Suprapubic skin (tissue), 4 donors: ENCODE measurements around the gene SEMA3F. TPM values are rescaled to one million over a fixed set of nuclear protein-coding genes. Genes with fewer than 3 reads are reported as not detected.
A peak's percentile ranks its signal among the peaks of the same experiment; 100 is the strongest.

Experiments
- DNase-seq, 2 donors: peaks; one replicate each; pipeline ENCODE4 v3.0.0-alpha.2; 2019; ENCODE audit warnings: low spot score in 2 of 2
- H3K27ac ChIP-seq: fragments of 200-600 bp; sonication (generic); one replicate; pipeline ENCODE4 v1.5.1; 2019
- H3K27me3 ChIP-seq: fragments of 200-600 bp; sonication (generic); one replicate; pipeline ENCODE4 v1.5.1; 2019
- H3K36me3 ChIP-seq: fragments of 200-600 bp; sonication (generic); one replicate; pipeline ENCODE4 v1.5.1; 2019
- H3K4me1 ChIP-seq: fragments of 200-600 bp; sonication (generic); one replicate; pipeline ENCODE4 v1.5.1; 2019
- H3K4me3 ChIP-seq: fragments of 200-600 bp; sonication (generic); one replicate; pipeline ENCODE4 v1.5.1; 2019; ENCODE audit warnings: mild to moderate bottlenecking
- H3K9me3 ChIP-seq: fragments of 200-600 bp; sonication (generic); one replicate; pipeline ENCODE4 v1.5.1; 2019
- CTCF ChIP-seq, 2 donors: fragments of 200-600 bp in 1 of 2; fragments of 450-650 bp in 1 of 2; sonication (generic) in 1 of 2; IDR thresholded peaks; one replicate each; pipeline ENCODE4 v1.5.1; 2016 to 2019; ENCODE audit warnings: antibody characterized with exemption in 2 of 2, mild to moderate bottlenecking in 1 of 2, moderate library complexity in 1 of 2
- EP300 ChIP-seq: sonication (generic); formaldehyde crosslinking; IDR thresholded peaks from one replicate; pipeline ENCODE4 v1.6.1; 2017; ENCODE audit warnings: antibody characterized with exemption
- POLR2A ChIP-seq, 2 donors: fragments of 450-650 bp; IDR thresholded peaks; one replicate each; pipeline ENCODE4 v1.6.1; 2017; ENCODE audit warnings: antibody characterized with exemption in 2 of 2, mild to moderate bottlenecking in 2 of 2, moderate library complexity in 2 of 2
- POLR2AphosphoS5 ChIP-seq, 3 donors: sonication (generic); formaldehyde crosslinking; IDR thresholded peaks; one replicate each; pipeline ENCODE4 v1.6.1; 2017; ENCODE audit warnings: antibody characterized with exemption in 3 of 3
- WGBS: methylation state at CpG from one replicate; pipeline ENCODE4 v1.1.5; 2018; 5-methylcytosine and 5-hydroxymethylcytosine counted together
- total RNA-seq, 4 donors: library from RNA; depleted of rRNA; stranded (reverse); fragments of >200 nt; gene quantifications; one replicate each; pipeline ENCODE4 v1.1.0, GENCODE V29; 2016

Gene SEMA3F
- total RNA-seq, 4 donors from 2014 or later: 123 to 188 (median 130) TPM

DNA sequence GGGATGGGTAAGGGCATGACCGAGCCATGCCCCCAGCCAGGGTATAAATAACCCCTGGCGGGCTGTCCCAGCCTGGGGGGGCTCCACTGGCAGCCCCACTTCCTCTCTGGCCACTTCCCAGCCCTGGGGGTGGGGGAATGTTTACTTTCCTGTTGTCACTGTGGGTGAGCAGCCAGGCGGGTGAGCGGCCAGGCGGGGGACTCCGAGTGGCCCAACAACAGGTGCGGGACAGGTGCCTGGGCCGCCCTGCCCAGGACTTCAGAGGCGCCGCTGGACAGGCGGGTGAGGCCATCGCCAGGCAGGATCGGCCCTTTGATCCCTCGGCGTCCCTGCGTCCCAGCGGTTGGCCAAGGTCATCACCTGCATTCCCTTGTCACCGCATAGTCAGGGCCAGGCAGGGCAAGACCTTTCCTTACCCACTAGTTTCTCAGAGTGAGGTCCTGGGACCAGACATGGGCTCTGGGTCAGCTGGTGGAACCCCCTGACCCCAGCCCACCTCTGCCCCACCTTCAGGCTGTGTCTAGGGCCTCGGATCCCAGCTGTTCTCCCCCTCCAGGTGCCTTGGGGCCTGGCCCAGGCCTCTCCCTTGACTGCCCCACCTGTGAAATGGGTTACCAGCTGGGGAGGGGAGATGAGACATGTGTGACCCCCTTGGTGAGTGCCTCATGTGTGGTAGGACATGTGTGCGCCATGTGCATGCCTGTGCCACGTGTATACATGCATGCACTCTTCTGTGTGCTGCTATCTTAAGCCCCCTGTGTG lies 16.6 kb downstream of the SEMA3F start:
- no peaks in the 10 kb centered on the region for H3K9me3 ChIP-seq
- WGBS: 87% methylated on average over 5 of the region's 21 CpGs

DNA sequence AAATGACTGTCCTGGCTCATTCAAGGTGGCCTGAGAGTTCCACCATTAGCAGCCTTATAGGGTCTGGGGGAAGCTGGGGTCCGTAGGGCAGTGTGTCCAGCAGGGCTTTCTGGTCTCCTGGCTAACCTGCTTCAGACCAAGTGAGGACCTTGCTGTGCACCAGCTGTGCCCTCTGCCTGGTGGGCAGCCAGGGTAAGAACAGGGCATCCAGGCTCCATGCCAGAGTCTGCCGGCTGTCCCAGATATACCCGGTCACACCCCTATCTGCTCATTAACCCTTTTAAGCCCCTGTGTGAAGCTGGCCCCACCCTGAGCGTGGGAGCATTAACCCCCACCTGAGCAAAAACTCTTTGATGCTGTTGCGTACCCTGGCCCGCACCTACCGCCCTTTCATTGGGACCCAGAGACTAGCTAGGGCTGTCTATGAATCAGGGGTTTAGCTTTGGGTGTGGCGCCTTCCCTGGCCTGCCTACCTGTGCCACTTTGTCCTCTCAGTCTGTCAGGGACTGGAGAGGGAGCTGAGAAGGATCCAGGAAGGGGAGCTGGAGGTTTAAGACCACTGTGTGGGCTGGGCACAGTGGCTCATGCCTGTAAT lies 17.6 kb downstream of the SEMA3F start:
- H3K27ac ChIP-seq: peak overlapping the region; percentile 35
- 60% methylated on average over 5 of the region's 8 CpGs for WGBS
- H3K4me3 ChIP-seq: no peak overlapping the region
- H3K36me3 ChIP-seq: peaks cover 38% of the 10 kb centered on the region
- no peaks in the 10 kb centered on the region for H3K9me3 ChIP-seq
- no peak for DNase-seq
- TF ChIP-seq CTCF (IDR thresholded peaks at IDR 0.05): no peak
- TF ChIP-seq POLR2AphosphoS5 (IDR thresholded peaks at IDR 0.05): no peak
- no peak for TF ChIP-seq EP300
- TF ChIP-seq POLR2A (IDR thresholded peaks at IDR 0.05): no peak
- H3K27me3 ChIP-seq: no peaks in the 10 kb centered on the region
- H3K4me1 ChIP-seq: peaks cover 62% of the 10 kb centered on the region

More for the DNA sequence above, 16.6 kb downstream of the SEMA3F start:
- peaks cover 28% of the 10 kb centered on the region for H3K36me3 ChIP-seq
- no peaks in the 10 kb centered on the region for H3K27me3 ChIP-seq
- DNase-seq: no peak
- no peak for TF ChIP-seq POLR2AphosphoS5 (IDR thresholded peaks at IDR 0.05)
- TF ChIP-seq EP300: no peak
- no peak for TF ChIP-seq CTCF (IDR thresholded peaks at IDR 0.05)
- no peak for TF ChIP-seq POLR2A (IDR thresholded peaks at IDR 0.05)
- H3K4me3 ChIP-seq: no peak overlapping the region
- H3K4me1 ChIP-seq: peaks cover 72% of the 10 kb centered on the region
- peak overlapping the region; percentile 14 for H3K27ac ChIP-seq

- no peak for DNase-seq
- 83% methylated on average over 18 of the region's 29 CpGs for WGBS
- Histone ChIP-seq H3K27me3 (no peaks in the 10 kb centered on the region), H3K36me3 (peaks cover 42% of the 10 kb centered on the region), H3K27ac (no peak overlapping the region), H3K4me3 (no peak overlapping the region), H3K9me3 (no peaks in the 10 kb centered on the region), H3K4me1 (peaks cover 50% of the 10 kb centered on the region)
- no peak for TF ChIP-seq POLR2A (IDR thresholded peaks at IDR 0.05)
- TF ChIP-seq CTCF (IDR thresholded peaks at IDR 0.05): no peak
- TF ChIP-seq POLR2AphosphoS5 (IDR thresholded peaks at IDR 0.05): no peak
- no peak for TF ChIP-seq EP300
Observed at GRCh38 chr3:50173685-50174516, 18.8 kb downstream of the SEMA3F start.

- Histone ChIP-seq H3K4me1 (peaks cover 44% of the 10 kb centered on the region), H3K36me3 (peaks cover 44% of the 10 kb centered on the region), H3K4me3 (no peak overlapping the region), H3K9me3 (no peaks in the 10 kb centered on the region), H3K27ac (no peak overlapping the region), H3K27me3 (no peaks in the 10 kb centered on the region)
- no peak for TF ChIP-seq EP300
- no peak for TF ChIP-seq CTCF (IDR thresholded peaks at IDR 0.05)
- TF ChIP-seq POLR2A (IDR thresholded peaks at IDR 0.05): no peak
- DNase-seq: no peak
- 100% methylated on average over 6 of the region's 7 CpGs for WGBS
Observed at GRCh38 chr3:50174517-50174895, 19.4 kb downstream of the SEMA3F start.
